ENCODE measurements around the gene TUB.

Gene TUB

GRCh38 chr11:8138526-8138925 is 57.5 kb downstream of the TUB start:
- Histone ChIP-seq H3K27ac (ENCODE audit: extremely low read depth, low read depth, low read length) (no peak overlapping the region), H3K4me1 (ENCODE audit: control insufficient read depth, insufficient read depth, low read length) (no peaks in the 10 kb centered on the region), H3K9me3 (ENCODE audit: control insufficient read depth, insufficient read depth, low read depth, low read length) (no peaks in the 10 kb centered on the region), H3K4me3 (ENCODE audit: low read depth, low read length) (no peak overlapping the region), H3K36me3 (ENCODE audit: control insufficient read depth in 2 of 2, insufficient read depth in 1 of 2, low read length in 2 of 2) (no peaks in the 10 kb centered on the region)
- CTCF ChIA-PET: interaction anchor here (0.7 to 1.0 kb wide), 2 partner anchors 16 to 24 kb away, joined by 3 read pairs; no protein-coding TSS in a partner anchor
- POLR2A ChIA-PET: no interaction called here
- TF ChIP-seq SCRT2 (tag by site-specific recombination; IDR thresholded peaks at IDR 0.05): peak; percentile 41; the same call in 1 of the 2 replicates
- no peak for TF ChIP-seq ZNF660 (tag by site-specific recombination; IDR thresholded peaks at IDR 0.05)

GRCh38 chr11:8149726-8150125 is 68.7 kb downstream of the TUB start:
- H3K4me3 ChIP-seq (ENCODE audit: low read depth, low read length): no peak overlapping the region
- CTCF ChIA-PET: interaction anchor here (0.7 to 0.8 kb wide), 2 partner anchors 14 to 117 kb away, joined by 3 to 8 read pairs; no protein-coding TSS in a partner anchor

More at GRCh38 chr11:8149726-8150125, 68.7 kb downstream of the TUB start:
- no peaks in the 10 kb centered on the region for H3K36me3 ChIP-seq (ENCODE audit: control insufficient read depth in 2 of 2, insufficient read depth in 1 of 2, low read length in 2 of 2)
- no peak for TF ChIP-seq ZNF626 (tag by site-specific recombination; IDR thresholded peaks at IDR 0.05)
- TF ChIP-seq TRIM28 (IDR thresholded peaks at IDR 0.05; ENCODE audit: borderline replicate concordance, low read length): no peak
- TF ChIP-seq ZNF530 (tag by site-specific recombination; IDR thresholded peaks at IDR 0.05; ENCODE audit: low read depth): no peak
- TF ChIP-seq ZSCAN30 (tag by site-specific recombination; IDR thresholded peaks at IDR 0.05): no peak
- TF ChIP-seq ZNF514 (tag by site-specific recombination; IDR thresholded peaks at IDR 0.05): no peak
- TF ChIP-seq ZNF473 (tag by site-specific recombination; IDR thresholded peaks at IDR 0.05): no peak
- TF ChIP-seq MYNN (tag by site-specific recombination; IDR thresholded peaks at IDR 0.05; ENCODE audit: borderline replicate concordance): no peak
- TF ChIP-seq, protein P1, sequence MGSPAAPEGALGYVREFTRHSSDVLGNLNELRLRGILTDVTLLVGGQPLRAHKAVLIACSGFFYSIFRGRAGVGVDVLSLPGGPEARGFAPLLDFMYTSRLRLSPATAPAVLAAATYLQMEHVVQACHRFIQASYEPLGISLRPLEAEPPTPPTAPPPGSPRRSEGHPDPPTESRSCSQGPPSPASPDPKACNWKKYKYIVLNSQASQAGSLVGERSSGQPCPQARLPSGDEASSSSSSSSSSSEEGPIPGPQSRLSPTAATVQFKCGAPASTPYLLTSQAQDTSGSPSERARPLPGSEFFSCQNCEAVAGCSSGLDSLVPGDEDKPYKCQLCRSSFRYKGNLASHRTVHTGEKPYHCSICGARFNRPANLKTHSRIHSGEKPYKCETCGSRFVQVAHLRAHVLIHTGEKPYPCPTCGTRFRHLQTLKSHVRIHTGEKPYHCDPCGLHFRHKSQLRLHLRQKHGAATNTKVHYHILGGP (tag by site-specific recombination; IDR thresholded peaks at IDR 0.05): no peak
- TF ChIP-seq ZNF768 (tag by site-specific recombination; IDR thresholded peaks at IDR 0.05): no peak
- TF ChIP-seq ZNF274 (IDR thresholded peaks at IDR 0.05; ENCODE audit: low read length): no peak
- TF ChIP-seq ZNF274 (tag by site-specific recombination; IDR thresholded peaks at IDR 0.05; ENCODE audit: borderline replicate concordance): no peak
- no peak for TF ChIP-seq ZEB2 (tag by site-specific recombination; IDR thresholded peaks at IDR 0.05)
- no peak for TF ChIP-seq ZNF624 (tag by site-specific recombination; IDR thresholded peaks at IDR 0.05)
- no peak for TF ChIP-seq ZSCAN23 (tag by site-specific recombination; IDR thresholded peaks at IDR 0.05)
- no peak for TF ChIP-seq ZBTB21 (tag by site-specific recombination; IDR thresholded peaks at IDR 0.05)
- TF ChIP-seq ZNF558 (tag by site-specific recombination; IDR thresholded peaks at IDR 0.05): no peak
- H3K4me1 ChIP-seq (ENCODE audit: control insufficient read depth, insufficient read depth, low read length): no peaks in the 10 kb centered on the region
- no peaks in the 10 kb centered on the region for H3K9me3 ChIP-seq (ENCODE audit: control insufficient read depth, insufficient read depth, low read depth, low read length)
- POLR2A ChIA-PET: no interaction called here
- no peak overlapping the region for H3K27ac ChIP-seq (ENCODE audit: extremely low read depth, low read depth, low read length)
